Measurements from ENCODE around the gene PTPN6. TPM values are rescaled to one million over a fixed set of nuclear protein-coding genes. Genes with fewer than 3 reads are reported as not detected.

The PTPN6 gene
- total RNA-seq, 2 experiments from 2014 or later, result 37.1 to 116 TPM

DNA sequence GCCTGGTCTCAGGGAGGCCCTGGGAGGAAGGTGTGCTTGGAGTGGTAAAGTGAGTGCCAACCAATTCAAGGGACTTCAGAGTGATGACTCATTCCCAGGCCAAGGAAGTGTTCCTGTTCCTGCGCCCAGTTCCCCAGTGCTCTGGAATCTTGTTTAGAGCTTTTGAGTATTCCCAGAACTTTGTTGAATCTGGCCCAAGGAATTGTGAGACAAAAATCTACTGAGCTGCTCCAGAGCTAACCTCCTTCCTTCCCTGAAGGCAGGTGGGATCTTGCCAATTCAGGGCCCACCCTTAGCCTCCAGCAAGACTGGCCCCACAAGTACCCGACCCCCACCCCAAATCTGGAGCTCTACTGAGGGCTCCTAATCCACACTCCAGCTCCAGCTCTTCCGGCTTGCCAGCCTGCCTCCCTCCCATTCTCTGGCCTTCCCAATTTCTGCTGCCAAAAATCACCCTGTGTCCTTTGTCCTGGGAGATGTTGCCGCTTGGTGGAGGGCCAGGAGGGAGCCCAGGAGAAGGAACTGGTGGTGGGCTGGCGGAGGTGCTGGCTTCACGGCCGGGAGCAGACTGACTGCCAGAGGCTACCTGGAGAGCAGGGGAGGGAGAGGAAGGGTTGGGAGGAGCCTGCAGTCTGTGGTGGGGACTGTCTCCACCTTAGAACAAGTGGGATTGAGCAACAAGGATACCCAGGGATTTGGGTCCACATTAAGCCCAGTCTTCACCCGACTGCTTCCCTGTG, 25.4 kb upstream of the PTPN6 start:
- H3K9me3 ChIP-seq (ENCODE audit: low read length), result no peaks in the 10 kb centered on the region
- no peaks in the 10 kb centered on the region for H3K79me2 ChIP-seq (ENCODE audit: insufficient read depth, low read depth, low read length)
- H3K4me2 ChIP-seq (ENCODE audit: low read length), result no peak overlapping the region
- no peak for TF ChIP-seq EZH2phosphoT487 (IDR thresholded peaks at IDR 0.05; ENCODE audit: borderline replicate concordance, low read depth, low read length)
- POLR2A ChIA-PET, result interaction anchor here (0.6 to 1.6 kb wide), 4 partner anchors 12 to 170 kb away, joined by 3 to 7 read pairs (median 4); no protein-coding TSS in a partner anchor
- no peaks in the 10 kb centered on the region for H3K9me2 ChIP-seq (ENCODE audit: insufficient read depth, low read length)
- DNase-seq (ENCODE audit: low spot score), result no peak
- H3K27ac ChIP-seq (ENCODE audit: low read depth, low read length, poor library complexity, severe bottlenecking), result no peak overlapping the region
- CTCF ChIA-PET (ENCODE audit: unreplicated experiment), result interaction anchor here (0.5 to 1.4 kb wide), 3 partner anchors 12 to 985 kb away, joined by 3 to 4 read pairs (median 4); partner anchors contain the start of genes C12orf57 and RNU7-1
- H3K36me3 ChIP-seq (ENCODE audit: insufficient read depth, low read length), result no peaks in the 10 kb centered on the region; the same call in 1 of the 2 replicates
- H3K4me1 ChIP-seq (ENCODE audit: insufficient read depth, low read length, poor library complexity, severe bottlenecking), result peaks cover 48% of the 10 kb centered on the region
- intact Hi-C loops (cut with micrococcal nuclease; ENCODE audit: unreplicated experiment), result loop anchor here (2.0 kb wide), 2 partner anchors 57 to 183 kb away; partner anchors contain the start of gene C1RL
- no peak overlapping the region for H2AFZ ChIP-seq (ENCODE audit: low read length)
- H3K4me3 ChIP-seq (ENCODE audit: low read depth, low read length, poor library complexity, severe bottlenecking), result no peak overlapping the region
- no TSS peak for BruUV-seq (replicated peaks)
- H4K20me1 ChIP-seq (ENCODE audit: insufficient read depth, low read length), result no peaks in the 10 kb centered on the region

GRCh38 chr12:6927379-6928021, 23.7 kb upstream of the PTPN6 start, which contains the start of gene ATN1:
ATN1 (plus strand) TSS chr12:6927959; CDS start chr12:6934002, 6,043 bp downstream.
- ChIA-PET CTCF (ENCODE audit: unreplicated experiment) (no interaction called here), POLR2A (interaction anchor here (0.6 kb wide), 1 partner anchor 166 kb away, joined by 3 read pairs; no protein-coding TSS in a partner anchor)
- Histone ChIP-seq H3K4me2 (ENCODE audit: low read length) (peak within 1 kb of the TSS; percentile 67), H3K27ac (ENCODE audit: low read depth, low read length, poor library complexity, severe bottlenecking) (no peak within 1 kb of the TSS), H2AFZ (ENCODE audit: low read length) (no peak within 1 kb of the TSS), H3K9me3 (ENCODE audit: low read length) (no peaks in the 10 kb centered on the region), H3K79me2 (ENCODE audit: insufficient read depth, low read depth, low read length) (no peaks in the 10 kb centered on the region), H3K9me2 (ENCODE audit: insufficient read depth, low read length) (no peaks in the 10 kb centered on the region), H3K36me3 (ENCODE audit: insufficient read depth, low read length) (no peaks in the 10 kb centered on the region), H3K4me1 (ENCODE audit: insufficient read depth, low read length, poor library complexity, severe bottlenecking) (peaks cover 32% of the 10 kb centered on the region), H4K20me1 (ENCODE audit: insufficient read depth, low read length) (no peaks in the 10 kb centered on the region), H3K4me3 (ENCODE audit: low read depth, low read length, poor library complexity, severe bottlenecking) (peak within 1 kb of the TSS; percentile 58)
- DNase-seq (ENCODE audit: low spot score), result no peak
- intact Hi-C loops (cut with micrococcal nuclease; ENCODE audit: unreplicated experiment), result no loop called here
- TF ChIP-seq, protein P1, sequence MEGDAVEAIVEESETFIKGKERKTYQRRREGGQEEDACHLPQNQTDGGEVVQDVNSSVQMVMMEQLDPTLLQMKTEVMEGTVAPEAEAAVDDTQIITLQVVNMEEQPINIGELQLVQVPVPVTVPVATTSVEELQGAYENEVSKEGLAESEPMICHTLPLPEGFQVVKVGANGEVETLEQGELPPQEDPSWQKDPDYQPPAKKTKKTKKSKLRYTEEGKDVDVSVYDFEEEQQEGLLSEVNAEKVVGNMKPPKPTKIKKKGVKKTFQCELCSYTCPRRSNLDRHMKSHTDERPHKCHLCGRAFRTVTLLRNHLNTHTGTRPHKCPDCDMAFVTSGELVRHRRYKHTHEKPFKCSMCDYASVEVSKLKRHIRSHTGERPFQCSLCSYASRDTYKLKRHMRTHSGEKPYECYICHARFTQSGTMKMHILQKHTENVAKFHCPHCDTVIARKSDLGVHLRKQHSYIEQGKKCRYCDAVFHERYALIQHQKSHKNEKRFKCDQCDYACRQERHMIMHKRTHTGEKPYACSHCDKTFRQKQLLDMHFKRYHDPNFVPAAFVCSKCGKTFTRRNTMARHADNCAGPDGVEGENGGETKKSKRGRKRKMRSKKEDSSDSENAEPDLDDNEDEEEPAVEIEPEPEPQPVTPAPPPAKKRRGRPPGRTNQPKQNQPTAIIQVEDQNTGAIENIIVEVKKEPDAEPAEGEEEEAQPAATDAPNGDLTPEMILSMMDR (conservative IDR thresholded peaks at IDR 0.05; ENCODE audit: low read length), result no peak
- peak; percentile 78; the same call in 1 of the 2 replicates for TF ChIP-seq EZH2phosphoT487 (IDR thresholded peaks at IDR 0.05; ENCODE audit: borderline replicate concordance, low read depth, low read length)
- BruUV-seq (replicated peaks), result no TSS peak

DNA sequence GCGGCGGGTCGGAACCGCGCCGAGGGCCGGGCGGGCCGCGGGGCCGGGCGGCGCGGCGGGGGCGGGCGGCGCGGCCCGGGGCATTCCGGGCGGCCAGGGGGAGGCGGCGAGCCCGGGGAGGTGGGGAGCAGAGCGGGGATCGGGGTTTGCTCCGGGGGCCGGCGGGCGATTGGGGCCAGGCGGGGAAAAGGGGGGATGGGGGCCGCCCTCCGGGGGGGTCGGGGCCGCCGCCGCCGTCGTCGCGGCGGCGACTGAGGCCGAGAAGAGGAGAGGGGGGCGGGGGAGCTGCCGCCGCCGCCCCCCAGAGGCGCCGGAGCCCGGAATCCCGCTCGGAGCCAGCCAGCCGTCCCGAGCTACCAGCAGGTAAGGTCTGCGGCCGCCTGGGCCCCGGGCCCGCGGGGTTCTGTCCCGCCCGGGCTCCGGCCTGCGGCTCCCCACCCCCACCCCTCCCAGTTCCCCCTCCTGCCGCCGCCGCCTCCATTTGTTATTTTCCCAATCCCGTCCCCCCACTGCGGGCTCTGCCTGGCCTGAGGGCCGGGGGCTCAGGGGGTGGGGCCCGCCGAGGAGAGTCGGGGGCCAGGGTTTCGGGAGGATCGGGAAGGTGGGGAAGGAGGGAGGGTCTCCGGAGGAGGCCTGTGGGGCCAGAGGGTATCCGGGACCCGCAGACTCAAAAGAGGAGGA, 23.0 kb upstream of the PTPN6 start:
- POLR2A ChIA-PET, result interaction anchor here (0.6 kb wide), 1 partner anchor 20 kb away, joined by 3 read pairs; no protein-coding TSS in a partner anchor
- Histone ChIP-seq H3K4me2 (ENCODE audit: low read length) (no peak overlapping the region), H3K9me2 (ENCODE audit: insufficient read depth, low read length) (no peaks in the 10 kb centered on the region), H3K9me3 (ENCODE audit: low read length) (no peaks in the 10 kb centered on the region), H3K27ac (ENCODE audit: low read depth, low read length, poor library complexity, severe bottlenecking) (no peak overlapping the region), H4K20me1 (ENCODE audit: insufficient read depth, low read length) (no peaks in the 10 kb centered on the region), H2AFZ (ENCODE audit: low read length) (no peak overlapping the region), H3K79me2 (ENCODE audit: insufficient read depth, low read depth, low read length) (no peaks in the 10 kb centered on the region), H3K36me3 (ENCODE audit: insufficient read depth, low read length) (no peaks in the 10 kb centered on the region), H3K4me3 (ENCODE audit: low read depth, low read length, poor library complexity, severe bottlenecking) (no peak overlapping the region), H3K4me1 (ENCODE audit: insufficient read depth, low read length, poor library complexity, severe bottlenecking) (peaks cover 27% of the 10 kb centered on the region)
- TF ChIP-seq EZH2phosphoT487 (IDR thresholded peaks at IDR 0.05; ENCODE audit: borderline replicate concordance, low read depth, low read length), result no peak
- TF ChIP-seq, protein P1 (conservative IDR thresholded peaks at IDR 0.05; ENCODE audit: low read length), result no peak
- DNase-seq (ENCODE audit: low spot score), result no peak
- intact Hi-C loops (cut with micrococcal nuclease; ENCODE audit: unreplicated experiment), result no loop called here
- no TSS peak for BruUV-seq (replicated peaks)
- CTCF ChIA-PET (ENCODE audit: unreplicated experiment), result no interaction called here
